Measurements from ENCODE around the gene RGS16.

DNA sequence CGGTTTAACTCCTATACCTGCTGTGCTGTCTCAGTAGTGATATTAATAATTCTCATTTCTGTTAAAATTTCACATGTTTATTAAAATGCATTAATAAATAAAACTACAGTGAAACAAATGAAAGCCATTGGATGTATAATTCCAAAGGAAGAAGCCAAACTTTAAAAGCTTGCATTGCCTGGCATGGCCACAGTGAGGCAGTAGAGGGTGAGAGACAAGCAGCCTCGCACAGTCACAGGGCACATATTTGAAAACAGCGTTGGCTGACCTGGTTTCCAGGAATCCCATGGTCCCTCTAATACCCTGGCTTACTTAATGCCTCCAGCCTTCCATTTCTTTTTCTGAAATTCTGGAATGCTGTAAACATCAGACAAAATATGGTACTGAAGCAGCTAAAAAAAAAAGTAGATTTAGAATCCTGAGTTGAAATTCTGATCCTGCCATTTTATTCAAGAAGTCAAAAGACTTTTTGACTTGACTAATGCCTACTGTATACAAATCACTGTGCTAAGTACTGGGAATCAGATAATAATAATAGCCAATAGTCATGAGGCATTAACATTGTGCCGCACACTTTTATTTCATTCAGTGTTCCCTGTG lies 8.4 kb downstream of the RGS16 start:
- TF ChIP-seq, protein P1, sequence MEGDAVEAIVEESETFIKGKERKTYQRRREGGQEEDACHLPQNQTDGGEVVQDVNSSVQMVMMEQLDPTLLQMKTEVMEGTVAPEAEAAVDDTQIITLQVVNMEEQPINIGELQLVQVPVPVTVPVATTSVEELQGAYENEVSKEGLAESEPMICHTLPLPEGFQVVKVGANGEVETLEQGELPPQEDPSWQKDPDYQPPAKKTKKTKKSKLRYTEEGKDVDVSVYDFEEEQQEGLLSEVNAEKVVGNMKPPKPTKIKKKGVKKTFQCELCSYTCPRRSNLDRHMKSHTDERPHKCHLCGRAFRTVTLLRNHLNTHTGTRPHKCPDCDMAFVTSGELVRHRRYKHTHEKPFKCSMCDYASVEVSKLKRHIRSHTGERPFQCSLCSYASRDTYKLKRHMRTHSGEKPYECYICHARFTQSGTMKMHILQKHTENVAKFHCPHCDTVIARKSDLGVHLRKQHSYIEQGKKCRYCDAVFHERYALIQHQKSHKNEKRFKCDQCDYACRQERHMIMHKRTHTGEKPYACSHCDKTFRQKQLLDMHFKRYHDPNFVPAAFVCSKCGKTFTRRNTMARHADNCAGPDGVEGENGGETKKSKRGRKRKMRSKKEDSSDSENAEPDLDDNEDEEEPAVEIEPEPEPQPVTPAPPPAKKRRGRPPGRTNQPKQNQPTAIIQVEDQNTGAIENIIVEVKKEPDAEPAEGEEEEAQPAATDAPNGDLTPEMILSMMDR (IDR thresholded peaks at IDR 0.05), result peak; percentile 97
- TF ChIP-seq EZH2 (IDR thresholded peaks at IDR 0.05), result no peak

All from neural progenitor cell (in vitro differentiated cells).